ENCODE data around the gene TOB1. TPM values are rescaled to one million over a fixed set of nuclear protein-coding genes. Genes with fewer than 3 reads are reported as not detected.

Gene TOB1
- total RNA-seq, 4 donors from 2014 or later = 26.7 to 34.4 (median 31.0) TPM

- TF ChIP-seq POLR2A (IDR thresholded peaks at IDR 0.05; ENCODE audit: low read depth) (no peak), POLR2AphosphoS5 (IDR thresholded peaks at IDR 0.05) (no peak), EP300 (IDR thresholded peaks at IDR 0.05) (no peak), CTCF (IDR thresholded peaks at IDR 0.05) (no peak)
- WGBS = 0% methylated on average over 5 of the region's 28 CpGs
- Histone ChIP-seq H3K27me3 (no peaks in the 10 kb centered on the region), H3K4me1 (peaks cover 15 to 50% (median 40%) of the 10 kb centered on the region in 4 donors), H3K9me3 (no peaks in the 10 kb centered on the region), H3K36me3 (peaks cover 0 to 12% (median 7%) of the 10 kb centered on the region in 4 donors), H3K27ac (replicated peaks in 1 of 4) (peak overlapping the region; percentile 99 to 100 (median 100)), H3K4me3 (peak overlapping the region; percentile 82 to 99 (median 98))
- intact Hi-C loops (cut with DNase I) = loop anchor here (1.0 to 10.0 kb wide), 2 partner anchors 83 to 258 kb away; partner anchors contain the start of gene SPAG9
- DNase-seq (ENCODE audit: extremely low spot score) = no peak
Observed at GRCh38 chr17:50866950-50867362, 802 bp upstream of the TOB1 start.

GRCh38 chr17:50865868-50866260 lies 290 bp downstream of the TOB1 start:
- Histone ChIP-seq H3K27ac (replicated peaks in 1 of 4) (peak overlapping the region; percentile 99 to 100 (median 100)), H3K36me3 (peaks cover 0 to 16% (median 9%) of the 10 kb centered on the region in 4 donors), H3K4me1 (peaks cover 19 to 55% (median 48%) of the 10 kb centered on the region in 4 donors), H3K27me3 (no peaks in the 10 kb centered on the region), H3K4me3 (peak overlapping the region; percentile 82 to 99 (median 98)), H3K9me3 (no peaks in the 10 kb centered on the region)
- WGBS = 0% methylated on average over 4 of the region's 53 CpGs
- intact Hi-C loops (cut with DNase I) = loop anchor here (1.0 to 10.0 kb wide), 3 partner anchors 39 to 259 kb away; partner anchors contain the start of gene SPAG9
- TF ChIP-seq EP300 (IDR thresholded peaks at IDR 0.05) (no peak), POLR2AphosphoS5 (IDR thresholded peaks at IDR 0.05) (no peak)
- DNase-seq (ENCODE audit: extremely low spot score) = no peak

DNA sequence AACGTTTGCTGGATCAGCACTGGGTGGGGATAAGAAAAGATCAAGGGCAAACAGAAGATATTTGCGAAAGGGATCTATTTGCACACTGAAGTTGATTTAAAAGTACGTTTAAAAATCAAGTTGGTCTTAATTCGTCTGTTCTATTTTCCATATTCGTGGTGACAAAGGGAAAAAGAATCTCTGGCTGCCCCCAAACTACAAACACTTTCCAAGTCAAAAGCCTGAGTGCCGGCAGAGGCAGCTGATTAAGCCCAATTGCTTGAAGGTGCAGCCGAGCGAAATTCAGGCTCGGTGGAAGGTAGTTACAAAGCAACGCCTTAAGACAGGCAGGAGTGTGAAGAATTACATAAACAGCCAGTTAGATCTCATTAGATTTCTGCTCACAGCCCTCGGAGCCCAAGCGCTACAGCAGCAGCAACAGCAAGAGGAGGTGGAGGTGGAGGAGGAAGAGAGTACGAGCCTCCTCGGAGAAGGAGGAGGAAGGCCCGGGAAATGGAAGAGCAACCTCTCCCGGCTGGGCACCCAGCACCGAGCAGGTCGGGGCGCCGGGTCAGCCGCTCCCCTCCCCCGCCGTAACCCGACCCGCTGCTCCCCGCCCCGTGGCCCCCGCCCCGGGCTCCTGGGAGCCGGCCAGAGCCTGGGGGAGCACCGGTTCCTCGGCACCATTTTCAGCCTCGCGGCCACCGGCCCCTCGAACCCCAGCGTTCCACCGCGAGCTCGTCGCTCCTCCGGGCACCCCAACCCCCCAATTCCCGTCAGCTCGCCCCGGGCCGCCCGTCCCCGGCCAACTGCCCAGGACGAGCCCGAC lies 890 bp downstream of the TOB1 start:
- H3K4me1 ChIP-seq = peaks cover 19 to 61% (median 54%) of the 10 kb centered on the region in 4 donors
- intact Hi-C loops (cut with DNase I) = loop anchor here (2.0 to 10.0 kb wide), 2 partner anchors 40 to 260 kb away; partner anchors contain the start of gene SPAG9
- no peaks in the 10 kb centered on the region for H3K9me3 ChIP-seq
- H3K27me3 ChIP-seq = no peaks in the 10 kb centered on the region
- TF ChIP-seq POLR2AphosphoS5 (IDR thresholded peaks at IDR 0.05) (peak; percentile 68 to 74), CTCF (IDR thresholded peaks at IDR 0.05) (no peak), POLR2A (IDR thresholded peaks at IDR 0.05; ENCODE audit: low read depth) (peak; percentile 45), EP300 (IDR thresholded peaks at IDR 0.05) (no peak)
- H3K4me3 ChIP-seq = peak overlapping the region; percentile 82 to 99 (median 98)
- peaks cover 0 to 16% (median 9%) of the 10 kb centered on the region in 4 donors for H3K36me3 ChIP-seq
- H3K27ac ChIP-seq (replicated peaks in 1 of 4) = peak overlapping the region; percentile 99 to 100 (median 100)
- DNase-seq (ENCODE audit: extremely low spot score) = peak; percentile 92
- 0% methylated on average over 18 of the region's 50 CpGs for WGBS

DNA sequence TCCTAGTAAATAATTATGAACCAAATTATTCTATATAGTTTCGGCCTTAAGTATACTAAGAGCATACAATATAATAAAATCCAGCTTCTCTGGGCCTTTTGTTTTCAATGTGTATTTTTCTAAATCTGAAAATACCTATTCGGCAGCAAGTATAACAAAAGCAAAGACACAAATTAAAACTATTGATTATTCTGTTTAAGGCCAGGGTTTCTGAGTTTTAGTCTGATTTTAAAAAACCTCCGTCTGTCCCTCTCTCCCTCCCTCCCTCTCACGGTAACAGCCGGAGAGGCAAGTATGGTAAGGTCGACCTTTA lies 1.5 kb downstream of the TOB1 start:
- DNase-seq (ENCODE audit: extremely low spot score) = no peak
- Histone ChIP-seq H3K27me3 (no peaks in the 10 kb centered on the region), H3K27ac (replicated peaks in 1 of 4) (peak overlapping the region; percentile 99 to 100 (median 100)), H3K9me3 (no peaks in the 10 kb centered on the region), H3K4me1 (peaks cover 19 to 66% (median 55%) of the 10 kb centered on the region in 4 donors), H3K36me3 (peaks cover 0 to 16% (median 9%) of the 10 kb centered on the region in 4 donors), H3K4me3 (peak overlapping the region; percentile 82 to 99 (median 98))
- intact Hi-C loops (cut with DNase I) = loop anchor here (2.0 to 10.0 kb wide), 2 partner anchors 40 to 260 kb away; partner anchors contain the start of gene SPAG9
- peak in 1 of 3 experiments; percentile 5 for TF ChIP-seq CTCF (IDR thresholded peaks at IDR 0.05)
- TF ChIP-seq EP300 (IDR thresholded peaks at IDR 0.05) = no peak
- WGBS = 9% methylated on average over 6 of the region's 6 CpGs

- TF ChIP-seq POLR2A (IDR thresholded peaks at IDR 0.05; ENCODE audit: low read depth) (no peak), EP300 (IDR thresholded peaks at IDR 0.05) (no peak), CTCF (IDR thresholded peaks at IDR 0.05) (no peak), POLR2AphosphoS5 (IDR thresholded peaks at IDR 0.05) (no peak)
- Histone ChIP-seq H3K27ac (replicated peaks in 1 of 4) (peak overlapping the region; percentile 99 to 100 (median 100)), H3K27me3 (no peaks in the 10 kb centered on the region), H3K4me3 (peak overlapping the region; percentile 82 to 99 (median 98)), H3K4me1 (peaks cover 16 to 63% (median 52%) of the 10 kb centered on the region in 4 donors), H3K9me3 (no peaks in the 10 kb centered on the region), H3K36me3 (peaks cover 0 to 16% (median 9%) of the 10 kb centered on the region in 4 donors)
- intact Hi-C loops (cut with DNase I) = loop anchor here (2.0 to 10.0 kb wide), 2 partner anchors 41 to 261 kb away; partner anchors contain the start of gene SPAG9
- DNase-seq (ENCODE audit: extremely low spot score) = no peak
- 42% methylated on average over 3 of the region's 3 CpGs for WGBS
Observed at GRCh38 chr17:50863931-50864330, 2.2 kb downstream of the TOB1 start.
